HUDEP-2 (cell line): Measurements from ENCODE around the gene C1orf226.
A peak's percentile ranks its signal among the peaks of the same experiment; 100 is the strongest.

ENCODE experiments used
- DNase-seq, 76 experiments: peaks; one replicate each; lab custom pipeline; 2025; ENCODE audit not compliant: unreplicated experiment in 76 of 76; lab: John Stamatoyannopoulos, UW

C1orf226 gene

GRCh38 chr1:162365284-162366020 is 16.1 kb upstream of the C1orf226 start:
- DNase-seq: no peak

GRCh38 chr1:162366149-162366548 is 15.4 kb upstream of the C1orf226 start:
- no peak for DNase-seq

GRCh38 chr1:162366671-162367070 is 14.9 kb upstream of the C1orf226 start:
- DNase-seq: peak in 1 of 76 experiments; percentile 6

- DNase-seq: no peak
These were observed 14.5 kb upstream of the C1orf226 start for GRCh38 chr1:162367073-162367472.

GRCh38 chr1:162367772-162368171 is 13.8 kb upstream of the C1orf226 start:
- no peak for DNase-seq

GRCh38 chr1:162368451-162368850 is 13.1 kb upstream of the C1orf226 start:
- DNase-seq: no peak

GRCh38 chr1:162369571-162369970 is 12.0 kb upstream of the C1orf226 start:
- no peak for DNase-seq

- DNase-seq: no peak
These were observed 11.4 kb upstream of the C1orf226 start for GRCh38 chr1:162370161-162370560.

GRCh38 chr1:162370721-162371120 is 10.8 kb upstream of the C1orf226 start:
- DNase-seq: no peak

GRCh38 chr1:162371611-162372010 is 9.9 kb upstream of the C1orf226 start:
- DNase-seq: no peak

- DNase-seq: peak in 73 of 76 experiments; percentile 10 to 88 (median 74)
These were observed 9.1 kb upstream of the C1orf226 start for GRCh38 chr1:162372159-162373071.

GRCh38 chr1:162373072-162373427 is 8.5 kb upstream of the C1orf226 start:
- DNase-seq: no peak

- no peak for DNase-seq
These were observed 7.8 kb upstream of the C1orf226 start for GRCh38 chr1:162373541-162374260.

- DNase-seq: no peak
These were observed 7.1 kb upstream of the C1orf226 start for GRCh38 chr1:162374406-162374805.

GRCh38 chr1:162375463-162375862 is 6.1 kb upstream of the C1orf226 start:
- DNase-seq: no peak

- DNase-seq: no peak
These were observed 4.8 kb upstream of the C1orf226 start, which contains the start of gene SPATA46 for GRCh38 chr1:162376691-162377090. SPATA46 (minus strand) TSS chr1:162376854; CDS start chr1:162376790, 64 bp downstream.

GRCh38 chr1:162380061-162380846 is 1.3 kb upstream of the C1orf226 start:
- DNase-seq: no peak

- DNase-seq: no peak
These were observed 618 bp downstream of the C1orf226 start for GRCh38 chr1:162381941-162382750.

- no peak for DNase-seq
These were observed 1.6 kb downstream of the C1orf226 start for GRCh38 chr1:162383091-162383490.
